Frontal cortex (tissue), 4 donors: ENCODE data around the gene GTF2F1. TPM values are rescaled to one million over a fixed set of nuclear protein-coding genes. Genes with fewer than 3 reads are reported as not detected.
"Not testable (repeated sequence)": the region's sequence is repeated elsewhere in the genome, so short reads cannot be mapped to it uniquely, and the experiment has no call there.

Experiments
- DNase-seq, 2 donors: peaks; one replicate each; pipeline ENCODE4 v3.0.0; 2012; ENCODE audit warnings: low spot score in 2 of 2
- FAIRE-seq: peaks from 2 replicates; lab custom pipeline; 2012; peaks lifted over from hg19 to GRCh38; lab: Jason Lieb, UNC
- total RNA-seq: library from RNA; depleted of rRNA; stranded (reverse); fragments of >200 nt; gene quantifications from one replicate; pipeline ENCODE4 v1.2.3, GENCODE V29; 2014
- donor health status: control.
- donor health status: control.
- donor health status: control.

Gene GTF2F1
- total RNA-seq, 1 donor from 2014 or later: 51.0 TPM

- FAIRE-seq (no peak), DNase-seq (no peak)
Observed at GRCh38 chr19:6418562-6418932, 25.6 kb upstream of the GTF2F1 start.

GRCh38 chr19:6417713-6418561 is 25.0 kb upstream of the GTF2F1 start:
- FAIRE-seq (no peak), DNase-seq (peak; percentile 76 to 80)

DNA sequence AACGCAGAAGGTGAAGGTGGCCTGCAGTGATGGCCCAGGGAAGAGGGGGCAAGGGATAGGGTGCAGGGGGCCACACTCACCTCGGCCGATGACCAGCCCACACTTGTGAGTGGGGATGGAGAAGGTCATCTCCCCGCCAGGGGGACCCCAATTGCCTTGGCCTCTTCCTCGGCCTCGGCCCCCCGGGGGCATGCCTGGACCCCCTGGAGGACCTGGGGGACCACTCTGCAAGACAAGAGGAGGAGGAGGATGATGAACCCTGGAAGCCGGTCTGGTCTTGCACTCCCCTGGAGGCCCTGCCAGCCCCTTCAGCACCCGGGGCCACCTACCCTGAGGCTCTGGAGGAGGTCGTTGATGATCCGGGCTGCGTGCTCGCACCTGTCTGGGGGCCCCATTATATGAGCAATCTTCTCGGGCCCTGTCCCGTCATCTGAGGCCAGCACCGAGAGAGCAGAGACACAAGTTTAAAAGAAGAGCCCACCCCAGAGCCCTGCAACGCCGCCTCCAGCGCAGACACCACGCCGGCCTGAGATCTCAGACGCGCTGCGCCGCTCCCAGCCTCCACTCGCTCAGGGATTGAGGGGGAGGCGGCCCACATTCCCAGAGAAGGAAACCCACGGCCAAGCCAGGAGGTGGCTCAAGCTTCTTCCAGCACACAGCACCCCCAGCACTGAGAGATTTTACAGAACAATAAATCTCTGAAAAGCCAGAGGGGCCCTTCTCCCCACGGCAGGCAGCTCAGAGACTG is 23.9 kb upstream of the GTF2F1 start:
- FAIRE-seq (no peak), DNase-seq (no peak)

DNA sequence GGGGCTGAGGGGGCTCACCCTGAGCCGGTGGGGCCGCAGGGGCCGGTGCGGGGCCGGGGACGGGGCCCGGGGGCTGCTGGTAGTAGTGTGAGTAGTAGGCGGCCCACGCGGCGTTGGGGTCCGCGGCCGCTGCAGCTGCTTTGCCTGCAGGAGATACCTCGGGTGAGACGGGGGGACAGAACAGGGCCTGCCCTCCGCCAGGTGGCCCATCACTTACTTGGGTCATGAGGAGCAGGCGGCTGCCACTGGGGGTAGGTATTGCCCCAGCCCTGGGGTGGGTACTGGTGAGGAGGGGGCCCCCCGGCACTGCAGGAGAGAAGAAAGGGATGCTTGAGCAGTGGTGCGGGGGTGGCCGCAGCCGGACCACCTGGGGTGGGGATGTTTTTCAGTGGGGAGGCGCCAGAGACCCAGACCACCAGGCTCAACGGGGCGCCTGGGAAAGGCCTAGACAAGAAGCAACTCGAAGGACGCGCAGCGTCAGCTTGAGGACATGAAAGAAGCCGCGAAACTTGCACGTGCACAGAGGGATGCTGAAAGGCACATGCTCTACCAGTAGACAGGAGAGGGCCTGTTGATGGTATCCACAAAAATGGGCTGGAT is 22.7 kb upstream of the GTF2F1 start:
- DNase-seq (peak in 1 of 2 donors; percentile 34), FAIRE-seq (no peak)

DNA sequence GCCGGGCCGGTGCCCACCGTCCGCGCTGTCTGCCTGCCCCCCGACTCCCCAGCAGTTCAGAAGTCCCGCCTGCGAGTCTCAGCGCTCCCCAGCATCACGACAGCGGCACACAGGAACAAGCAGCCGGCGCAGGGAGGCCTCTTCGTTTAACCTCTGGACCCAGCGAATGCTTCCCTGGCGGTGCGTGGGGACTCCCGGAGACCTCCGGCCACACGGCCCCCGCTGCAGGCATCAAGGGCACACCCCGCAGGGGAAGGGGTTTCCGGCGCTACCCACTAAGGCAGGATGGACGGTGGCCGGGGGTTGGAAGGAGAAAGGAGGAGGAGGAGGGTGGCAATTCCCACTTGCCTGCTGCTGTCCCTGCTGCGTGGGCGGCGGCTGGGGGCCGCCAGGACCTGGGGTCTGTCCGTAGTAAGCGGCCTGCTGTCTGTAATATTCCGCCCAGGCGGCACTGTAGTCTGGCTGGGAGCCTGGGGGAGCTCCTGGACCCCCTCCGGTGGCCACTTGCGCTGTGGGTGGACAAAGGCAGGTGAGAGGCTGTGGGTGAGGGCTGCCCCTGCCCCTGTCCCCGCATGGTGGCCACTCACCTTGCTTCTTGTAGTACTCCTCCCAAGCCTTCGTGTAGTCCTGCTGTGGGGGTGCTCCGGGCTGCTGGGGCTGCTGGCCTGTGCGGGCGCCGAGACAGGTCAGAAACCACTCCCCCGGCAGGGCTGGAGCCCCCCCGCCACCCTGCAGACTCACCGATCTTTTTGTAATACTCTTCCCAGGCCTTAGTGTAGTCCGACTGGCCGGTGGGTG is 22.0 kb upstream of the GTF2F1 start:
- DNase-seq (peak in 1 of 2 donors; percentile 36), FAIRE-seq (no peak)

DNA sequence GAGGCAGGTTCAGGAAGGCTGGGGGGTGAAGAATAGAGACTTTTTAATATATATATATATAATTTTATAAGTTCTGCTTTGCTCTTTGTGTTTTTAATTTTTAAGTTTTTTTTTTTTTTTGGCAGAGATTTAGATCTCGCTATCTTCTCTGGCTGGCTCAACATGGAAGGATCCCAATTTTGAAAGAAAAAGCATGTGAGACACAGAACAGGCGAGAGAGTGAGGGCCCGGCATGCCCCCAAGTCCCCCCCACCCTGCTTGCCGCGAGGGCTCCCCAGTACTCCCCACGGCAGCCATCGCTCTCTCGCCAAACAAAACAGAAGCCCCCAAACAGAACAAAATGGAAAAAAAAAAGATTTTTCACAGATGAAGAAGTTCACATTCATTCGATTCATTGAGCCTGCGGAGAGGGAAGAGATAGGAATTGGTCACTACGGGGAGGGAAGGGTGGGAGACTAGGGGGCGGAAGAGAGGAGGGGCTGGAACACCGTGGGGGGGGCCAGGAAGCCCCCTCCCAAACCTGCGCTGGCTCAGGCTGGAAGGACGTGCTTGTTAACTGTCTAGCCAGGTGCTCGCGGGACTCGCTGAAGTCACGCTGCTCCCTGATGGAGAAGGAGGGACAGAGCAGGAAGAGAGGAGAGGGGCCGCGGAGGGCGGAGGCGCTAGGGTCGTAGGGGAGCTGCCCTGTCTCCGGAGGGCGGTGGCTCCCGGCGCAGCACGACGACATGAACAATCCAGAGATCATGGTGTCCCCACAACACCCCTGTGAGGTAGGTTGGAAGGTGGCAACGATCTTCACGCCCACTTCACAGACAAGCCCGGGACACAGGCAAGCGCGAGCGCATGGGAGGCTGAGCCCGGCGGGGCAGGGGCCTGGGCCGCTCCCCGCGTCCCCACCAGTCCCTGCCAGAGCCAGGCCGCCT is 21.0 kb upstream of the GTF2F1 start:
- DNase-seq (no peak), FAIRE-seq (no peak)

DNA sequence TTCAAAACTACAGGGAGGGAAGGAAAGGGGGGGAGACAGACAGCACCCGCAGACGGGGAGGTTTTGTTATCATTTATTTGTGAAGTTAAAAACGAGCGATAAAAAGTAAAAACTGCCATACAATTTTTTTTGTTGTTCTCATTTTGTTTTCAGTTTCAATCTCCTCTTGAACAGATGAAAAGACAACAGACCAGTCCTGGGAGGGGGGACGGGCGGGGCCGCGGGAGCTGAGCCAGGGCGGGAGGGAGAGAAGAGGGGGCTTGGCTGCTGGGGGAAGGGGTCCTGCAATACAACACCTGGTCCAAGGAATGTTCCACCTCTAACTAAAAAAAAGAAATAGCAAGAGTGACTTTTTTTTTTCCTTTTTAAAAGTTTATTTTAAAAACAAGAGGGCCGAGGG is 20.3 kb upstream of the GTF2F1 start:
- peak in 1 of 2 donors; percentile 26 for DNase-seq

DNA sequence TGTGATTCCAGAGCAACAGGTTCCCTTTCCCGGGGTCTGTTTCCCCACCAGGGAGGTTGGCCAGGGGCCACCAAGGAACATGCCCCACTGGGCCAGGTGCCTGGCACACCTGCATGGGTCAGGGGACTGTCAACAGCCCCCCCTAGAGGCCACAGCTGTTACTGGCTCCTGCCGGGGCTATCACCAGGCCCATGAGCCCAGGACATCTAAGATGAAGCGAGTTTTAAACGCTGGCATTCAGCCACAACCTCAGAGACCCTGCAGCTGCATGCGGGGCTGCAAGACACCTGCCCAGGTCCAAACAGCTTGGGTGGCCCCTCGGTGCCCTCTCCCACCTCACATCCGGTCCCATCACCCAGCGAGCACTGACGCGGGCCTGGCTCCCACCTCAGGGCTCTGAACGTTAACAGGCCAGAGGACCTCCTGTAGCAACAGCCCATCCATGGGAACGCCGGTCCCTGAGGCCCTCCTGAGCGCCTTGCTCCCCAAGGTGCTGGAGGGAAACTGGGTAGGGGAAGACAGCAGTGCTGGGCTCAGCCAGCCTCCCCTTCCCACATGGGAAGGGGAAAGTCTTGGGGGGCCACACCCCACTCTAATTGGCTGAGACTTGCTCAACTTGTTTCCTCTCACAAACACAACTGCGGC is 19.6 kb upstream of the GTF2F1 start:
- peak in 1 of 2 donors; percentile 27 for DNase-seq
- FAIRE-seq: no peak

More for the DNA sequence above, 20.3 kb upstream of the GTF2F1 start:
- no peak for FAIRE-seq

- DNase-seq (no peak), FAIRE-seq (no peak)
Observed at GRCh38 chr19:6412061-6412446, 19.1 kb upstream of the GTF2F1 start.

DNA sequence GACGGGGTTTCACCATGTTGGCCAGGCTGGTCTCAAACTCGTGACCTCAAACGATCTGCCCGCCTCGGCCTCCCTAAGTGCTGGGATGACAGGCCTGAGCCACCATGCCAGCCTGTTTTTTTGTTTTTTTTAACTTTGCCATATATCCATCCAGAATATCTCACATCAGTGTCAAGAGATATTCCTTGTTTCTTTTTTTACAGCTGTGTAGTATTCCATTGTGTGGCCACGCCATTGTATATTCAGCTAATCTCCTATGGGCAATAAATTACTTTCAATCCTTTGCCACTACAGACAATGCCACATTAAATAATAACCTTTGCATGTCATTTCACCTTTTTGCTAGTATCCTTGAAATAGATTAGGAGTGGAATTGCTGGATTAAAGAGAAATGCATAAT is 16.4 kb upstream of the GTF2F1 start:
- DNase-seq (no peak), FAIRE-seq (no peak)

DNA sequence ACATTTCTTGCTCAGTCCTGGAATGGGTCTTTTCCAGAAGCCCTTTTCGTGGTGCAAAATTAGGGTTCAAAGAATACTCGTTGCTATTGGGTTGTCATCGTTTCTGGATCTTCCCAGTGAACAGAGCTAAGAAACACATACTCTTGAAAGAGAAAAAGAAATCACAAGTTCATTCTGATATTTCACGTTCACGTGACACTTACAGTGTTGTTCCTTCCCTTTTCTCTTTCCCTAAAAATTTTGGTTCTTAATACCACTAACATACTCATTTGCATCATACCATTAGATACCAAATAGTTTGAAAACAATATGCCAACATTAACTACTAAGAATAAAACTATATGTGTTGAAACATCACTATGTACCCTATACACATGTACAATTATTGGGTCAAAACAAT is 13.4 kb upstream of the GTF2F1 start:
- no peak for FAIRE-seq
- DNase-seq: no peak

- DNase-seq (peak in 1 of 2 donors; percentile 84), FAIRE-seq (no peak)
Observed at GRCh38 chr19:6402837-6403608, 10.1 kb upstream of the GTF2F1 start.

GRCh38 chr19:6402058-6402457 is 9.1 kb upstream of the GTF2F1 start:
- DNase-seq (no peak), FAIRE-seq (no peak)

- FAIRE-seq: not testable (repeated sequence)
Observed at GRCh38 chr19:6400062-6400944, 7.3 kb upstream of the GTF2F1 start.

GRCh38 chr19:6396305-6396704 is 3.3 kb upstream of the GTF2F1 start:
- FAIRE-seq (no peak), DNase-seq (no peak)

More at GRCh38 chr19:6400062-6400944, 7.3 kb upstream of the GTF2F1 start:
- not testable (repeated sequence) for DNase-seq

- no peak for FAIRE-seq
Observed at GRCh38 chr19:6394831-6395230, 1.9 kb upstream of the GTF2F1 start.

GRCh38 chr19:6393983-6394412 is 1.0 kb upstream of the GTF2F1 start:
- no peak for FAIRE-seq

More at GRCh38 chr19:6394831-6395230, 1.9 kb upstream of the GTF2F1 start:
- no peak for DNase-seq

More at GRCh38 chr19:6393983-6394412, 1.0 kb upstream of the GTF2F1 start:
- DNase-seq: peak in 1 of 2 donors; percentile 38
